Panc1 (cell line): ENCODE data around the gene RNF186.

Experiments
- CTCF ChIP-seq: fragments of 450-650 bp; IDR thresholded peaks from 2 replicates; pipeline ENCODE4 v1.5.1; 2017; ENCODE audit warnings: mild to moderate bottlenecking
- POLR2AphosphoS5 ChIP-seq: IDR thresholded peaks from 2 replicates; pipeline ENCODE4 v1.6.1; 2012; ENCODE audit warnings: mild to moderate bottlenecking, low read depth, low read length, moderate library complexity
- REST ChIP-seq, 2 experiments: IDR thresholded peaks; 2 replicates each; pipeline ENCODE4 v1.6.1; 2011 to 2012; ENCODE audit warnings: low read depth in 2 of 2, control low read depth in 1 of 2, low read length in 1 of 2, mild to moderate bottlenecking in 1 of 2, moderate library complexity in 1 of 2; ENCODE audit not compliant: insufficient read depth in 1 of 2
- SIN3A ChIP-seq: IDR thresholded peaks from 2 replicates; pipeline ENCODE4 v1.6.1; 2012; ENCODE audit warnings: low read depth, mild to moderate bottlenecking, low read length, moderate library complexity, borderline replicate concordance; ENCODE audit not compliant: insufficient read depth

GRCh38 chr1:19773485-19773884 is 41.6 kb downstream of the RNF186 start:
- TF ChIP-seq SIN3A (no peak), CTCF (no peak), POLR2AphosphoS5 (no peak), REST (IDR thresholded peaks at IDR 0.05; ENCODE audit: insufficient read depth in 1 of 2, low read depth in 2 of 2, low read length in 1 of 2) (no peak)
